ENCODE results near the gene PMS1. TPM values are rescaled to one million over a fixed set of nuclear protein-coding genes. Genes with fewer than 3 reads are reported as not detected.

PMS1 gene
- polyA plus RNA-seq, 1 of the 3 experiments (the other 2 are of a cell fraction): 7.7 TPM

DNA sequence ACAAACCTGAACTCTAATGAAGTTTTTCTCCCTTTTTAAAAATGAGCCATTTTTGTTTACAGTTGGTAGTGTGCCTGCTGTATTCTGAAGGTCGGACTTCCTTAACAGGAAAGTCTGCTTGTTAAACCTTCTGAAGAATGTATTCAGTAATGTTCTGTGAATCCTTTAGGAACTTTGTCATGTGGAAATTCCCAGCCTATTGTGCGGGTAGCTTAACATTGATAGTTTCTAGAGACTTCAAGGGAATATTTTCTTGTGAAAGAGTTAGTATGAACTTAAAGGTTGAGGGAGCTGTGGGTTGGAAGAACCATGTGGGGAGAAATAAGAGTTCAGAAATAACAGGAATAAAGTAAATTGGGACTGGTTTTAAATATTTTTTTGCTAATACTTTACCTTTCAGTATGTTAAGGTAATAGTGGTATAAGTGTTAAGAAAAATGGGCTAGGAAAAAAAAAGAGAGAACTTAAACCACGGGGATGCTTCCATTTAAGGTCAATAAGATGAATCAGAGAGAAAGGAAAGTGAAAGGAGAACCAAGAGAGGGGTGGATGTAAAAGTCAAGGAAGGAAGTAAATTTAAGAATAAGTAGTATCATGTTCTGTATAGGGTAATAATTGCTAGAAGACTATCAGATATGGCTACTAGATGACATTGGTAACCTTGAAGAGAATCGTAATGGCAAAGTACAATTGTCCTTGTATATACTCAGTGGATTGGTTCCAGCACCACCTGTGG is 90.5 kb downstream of the PMS1 start:
- TF ChIP-seq SMC3 (IDR thresholded peaks at IDR 0.05; ENCODE audit: low read depth, low read length): no peak
- no peak for TF ChIP-seq TCF12 (IDR thresholded peaks at IDR 0.05)
- no peak for TF ChIP-seq NFIC (IDR thresholded peaks at IDR 0.05; ENCODE audit: borderline replicate concordance)
- TF ChIP-seq, protein P1, sequence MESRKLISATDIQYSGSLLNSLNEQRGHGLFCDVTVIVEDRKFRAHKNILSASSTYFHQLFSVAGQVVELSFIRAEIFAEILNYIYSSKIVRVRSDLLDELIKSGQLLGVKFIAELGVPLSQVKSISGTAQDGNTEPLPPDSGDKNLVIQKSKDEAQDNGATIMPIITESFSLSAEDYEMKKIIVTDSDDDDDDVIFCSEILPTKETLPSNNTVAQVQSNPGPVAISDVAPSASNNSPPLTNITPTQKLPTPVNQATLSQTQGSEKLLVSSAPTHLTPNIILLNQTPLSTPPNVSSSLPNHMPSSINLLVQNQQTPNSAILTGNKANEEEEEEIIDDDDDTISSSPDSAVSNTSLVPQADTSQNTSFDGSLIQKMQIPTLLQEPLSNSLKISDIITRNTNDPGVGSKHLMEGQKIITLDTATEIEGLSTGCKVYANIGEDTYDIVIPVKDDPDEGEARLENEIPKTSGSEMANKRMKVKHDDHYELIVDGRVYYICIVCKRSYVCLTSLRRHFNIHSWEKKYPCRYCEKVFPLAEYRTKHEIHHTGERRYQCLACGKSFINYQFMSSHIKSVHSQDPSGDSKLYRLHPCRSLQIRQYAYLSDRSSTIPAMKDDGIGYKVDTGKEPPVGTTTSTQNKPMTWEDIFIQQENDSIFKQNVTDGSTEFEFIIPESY (IDR thresholded peaks at IDR 0.05; ENCODE audit: borderline replicate concordance, low read depth): no peak
- TF ChIP-seq, protein P2, sequence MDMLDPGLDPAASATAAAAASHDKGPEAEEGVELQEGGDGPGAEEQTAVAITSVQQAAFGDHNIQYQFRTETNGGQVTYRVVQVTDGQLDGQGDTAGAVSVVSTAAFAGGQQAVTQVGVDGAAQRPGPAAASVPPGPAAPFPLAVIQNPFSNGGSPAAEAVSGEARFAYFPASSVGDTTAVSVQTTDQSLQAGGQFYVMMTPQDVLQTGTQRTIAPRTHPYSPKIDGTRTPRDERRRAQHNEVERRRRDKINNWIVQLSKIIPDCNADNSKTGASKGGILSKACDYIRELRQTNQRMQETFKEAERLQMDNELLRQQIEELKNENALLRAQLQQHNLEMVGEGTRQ (IDR thresholded peaks at IDR 0.05; ENCODE audit: borderline replicate concordance, low read depth, low read length): no peak
- no peak for TF ChIP-seq RCOR1 (IDR thresholded peaks at IDR 0.05; ENCODE audit: low read length)
- no peak for TF ChIP-seq NRF1 (IDR thresholded peaks at IDR 0.05; ENCODE audit: low read depth, low read length)
- TF ChIP-seq, protein P3, sequence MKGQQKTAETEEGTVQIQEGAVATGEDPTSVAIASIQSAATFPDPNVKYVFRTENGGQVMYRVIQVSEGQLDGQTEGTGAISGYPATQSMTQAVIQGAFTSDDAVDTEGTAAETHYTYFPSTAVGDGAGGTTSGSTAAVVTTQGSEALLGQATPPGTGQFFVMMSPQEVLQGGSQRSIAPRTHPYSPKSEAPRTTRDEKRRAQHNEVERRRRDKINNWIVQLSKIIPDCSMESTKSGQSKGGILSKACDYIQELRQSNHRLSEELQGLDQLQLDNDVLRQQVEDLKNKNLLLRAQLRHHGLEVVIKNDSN (IDR thresholded peaks at IDR 0.05; ENCODE audit: borderline replicate concordance, low read depth): no peak
- no peak for TF ChIP-seq SIN3A (IDR thresholded peaks at IDR 0.05; ENCODE audit: borderline replicate concordance, low read depth, low read length)
- no peaks in the 10 kb centered on the region; a peak in 1 of 4 replicates for H3K4me1 ChIP-seq (ENCODE audit: control insufficient read depth in 1 of 2, insufficient read depth in 2 of 2, low read depth in 1 of 2, low read length in 1 of 2)
- H3K4me3 ChIP-seq (ENCODE audit: low read depth in 2 of 2, low read length in 1 of 2): no peak overlapping the region
- H2AFZ ChIP-seq (ENCODE audit: low read depth): no peak overlapping the region
- WGBS (ENCODE audit: low lambda C conversion rate): 96% methylated on average over 4 of the region's 4 CpGs
- ChIA-PET POLR2A (no interaction called here), CTCF (no interaction called here)
- no peaks in the 10 kb centered on the region for H3K79me2 ChIP-seq (ENCODE audit: insufficient read depth)
- H3F3A ChIP-seq (replicated peaks; ENCODE audit: insufficient read depth): no peaks in the 10 kb centered on the region
- no peak overlapping the region for H3K4me2 ChIP-seq
- H3K27ac ChIP-seq (ENCODE audit: low read depth in 2 of 2, low read length in 1 of 2): no peak overlapping the region
- H3K27me3 ChIP-seq (ENCODE audit: insufficient read depth): no peaks in the 10 kb centered on the region
- no peak overlapping the region for H3K9ac ChIP-seq
- no peaks in the 10 kb centered on the region for H3K9me2 ChIP-seq
- no peaks in the 10 kb centered on the region for H4K20me1 ChIP-seq (ENCODE audit: insufficient read depth)
- peaks cover 7 to 24% of the 10 kb centered on the region in 2 experiments for H3K36me3 ChIP-seq (replicated peaks in 1 of 2; ENCODE audit: control insufficient read depth in 1 of 2, insufficient read depth in 2 of 2, low read length in 1 of 2)
- DNase-seq: no peak
- no peaks in the 10 kb centered on the region for H3K9me3 ChIP-seq

DNA sequence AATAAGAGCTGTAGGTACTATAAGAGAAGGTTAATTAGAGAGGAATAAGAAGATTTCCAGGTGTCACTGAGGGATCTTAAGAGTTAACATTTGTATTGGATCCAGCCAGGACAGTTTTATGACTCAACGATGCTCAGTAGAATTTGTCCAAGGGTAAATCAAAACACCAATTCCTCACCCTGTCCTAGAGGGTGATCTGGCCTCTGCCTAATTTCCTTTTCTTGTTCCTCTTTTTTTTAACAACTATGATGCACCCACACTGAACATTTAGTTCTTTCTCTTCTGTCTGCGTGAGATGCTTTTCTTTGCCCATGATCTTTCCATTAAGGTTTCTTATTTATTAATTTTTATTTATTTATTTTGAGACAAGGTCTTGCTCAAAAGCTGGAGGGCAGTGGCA is 92.0 kb downstream of the PMS1 start:
- Histone ChIP-seq H3K9me2 (no peaks in the 10 kb centered on the region), H3F3A (replicated peaks; ENCODE audit: insufficient read depth) (no peaks in the 10 kb centered on the region), H2AFZ (ENCODE audit: low read depth) (no peak overlapping the region), H3K9me3 (no peaks in the 10 kb centered on the region), H3K36me3 (replicated peaks in 1 of 2; ENCODE audit: control insufficient read depth in 1 of 2, insufficient read depth in 2 of 2, low read length in 1 of 2) (peaks cover 7 to 19% of the 10 kb centered on the region in 2 experiments), H3K79me2 (ENCODE audit: insufficient read depth) (no peaks in the 10 kb centered on the region), H4K20me1 (ENCODE audit: insufficient read depth) (no peaks in the 10 kb centered on the region), H3K4me2 (no peak overlapping the region), H3K27ac (ENCODE audit: low read depth in 2 of 2, low read length in 1 of 2) (no peak overlapping the region), H3K4me3 (ENCODE audit: low read depth in 2 of 2, low read length in 1 of 2) (no peak overlapping the region), H3K9ac (no peak overlapping the region), H3K27me3 (ENCODE audit: insufficient read depth) (no peaks in the 10 kb centered on the region), H3K4me1 (ENCODE audit: control insufficient read depth in 1 of 2, insufficient read depth in 2 of 2, low read depth in 1 of 2, low read length in 1 of 2) (no peaks in the 10 kb centered on the region; a peak in 1 of 4 replicates)
- ChIA-PET CTCF (interaction anchor here (0.9 kb wide), 1 partner anchor 152 kb away, joined by 3 read pairs; no protein-coding TSS in a partner anchor), POLR2A (no interaction called here)
- DNase-seq: no peak
- WGBS (ENCODE audit: low lambda C conversion rate): 85% methylated on average over 2 of the region's 2 CpGs
- TF ChIP-seq CHD2 (IDR thresholded peaks at IDR 0.05; ENCODE audit: low read length, partially characterized antibody) (no peak), RFX5 (IDR thresholded peaks at IDR 0.05; ENCODE audit: low read length) (no peak), GABPA (IDR thresholded peaks at IDR 0.05; ENCODE audit: low read depth) (no peak), EZH2phosphoT487 (IDR thresholded peaks at IDR 0.05; ENCODE audit: borderline replicate concordance, low read depth) (no peak), TCF12 (IDR thresholded peaks at IDR 0.05) (no peak), FOSL2 (IDR thresholded peaks at IDR 0.05; ENCODE audit: borderline replicate concordance, low read depth) (no peak), MXI1 (IDR thresholded peaks at IDR 0.05; ENCODE audit: low read depth, low read length) (no peak), YY1 (IDR thresholded peaks at IDR 0.05; ENCODE audit: low read depth) (no peak), SIN3A (IDR thresholded peaks at IDR 0.05; ENCODE audit: borderline replicate concordance, low read depth, low read length) (no peak)
- TF ChIP-seq, protein P1 (IDR thresholded peaks at IDR 0.05; ENCODE audit: borderline replicate concordance, low read depth): no peak
- TF ChIP-seq, protein P4, sequence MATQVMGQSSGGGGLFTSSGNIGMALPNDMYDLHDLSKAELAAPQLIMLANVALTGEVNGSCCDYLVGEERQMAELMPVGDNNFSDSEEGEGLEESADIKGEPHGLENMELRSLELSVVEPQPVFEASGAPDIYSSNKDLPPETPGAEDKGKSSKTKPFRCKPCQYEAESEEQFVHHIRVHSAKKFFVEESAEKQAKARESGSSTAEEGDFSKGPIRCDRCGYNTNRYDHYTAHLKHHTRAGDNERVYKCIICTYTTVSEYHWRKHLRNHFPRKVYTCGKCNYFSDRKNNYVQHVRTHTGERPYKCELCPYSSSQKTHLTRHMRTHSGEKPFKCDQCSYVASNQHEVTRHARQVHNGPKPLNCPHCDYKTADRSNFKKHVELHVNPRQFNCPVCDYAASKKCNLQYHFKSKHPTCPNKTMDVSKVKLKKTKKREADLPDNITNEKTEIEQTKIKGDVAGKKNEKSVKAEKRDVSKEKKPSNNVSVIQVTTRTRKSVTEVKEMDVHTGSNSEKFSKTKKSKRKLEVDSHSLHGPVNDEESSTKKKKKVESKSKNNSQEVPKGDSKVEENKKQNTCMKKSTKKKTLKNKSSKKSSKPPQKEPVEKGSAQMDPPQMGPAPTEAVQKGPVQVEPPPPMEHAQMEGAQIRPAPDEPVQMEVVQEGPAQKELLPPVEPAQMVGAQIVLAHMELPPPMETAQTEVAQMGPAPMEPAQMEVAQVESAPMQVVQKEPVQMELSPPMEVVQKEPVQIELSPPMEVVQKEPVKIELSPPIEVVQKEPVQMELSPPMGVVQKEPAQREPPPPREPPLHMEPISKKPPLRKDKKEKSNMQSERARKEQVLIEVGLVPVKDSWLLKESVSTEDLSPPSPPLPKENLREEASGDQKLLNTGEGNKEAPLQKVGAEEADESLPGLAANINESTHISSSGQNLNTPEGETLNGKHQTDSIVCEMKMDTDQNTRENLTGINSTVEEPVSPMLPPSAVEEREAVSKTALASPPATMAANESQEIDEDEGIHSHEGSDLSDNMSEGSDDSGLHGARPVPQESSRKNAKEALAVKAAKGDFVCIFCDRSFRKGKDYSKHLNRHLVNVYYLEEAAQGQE (IDR thresholded peaks at IDR 0.05; ENCODE audit: low read depth, low read length): no peak
